Lung (tissue), 12 donors: ENCODE data around the gene LRRC57. TPM values are rescaled to one million over a fixed set of nuclear protein-coding genes. Genes with fewer than 3 reads are reported as not detected.

Experiments used
- ATAC-seq: fragments of 200-7000 bp; cut with Tn5 transposase; one replicate; pipeline ENCODE4 v1.9.1; 2020; ENCODE audit warnings: moderate number of reproducible peaks; ENCODE audit not compliant: insufficient read depth, low FRiP score
- DNase-seq, 3 donors: peaks; one replicate each; pipeline ENCODE4 v3.0.0-alpha.2; 2013 to 2017
- H3K27ac ChIP-seq, 2 donors: one replicate each; pipeline ENCODE4 v1.5.1; 2013; ENCODE audit warnings: mild to moderate bottlenecking in 2 of 2, moderate library complexity in 2 of 2, control low read depth in 1 of 2, inconsistent platforms in 1 of 2, low read depth in 1 of 2, low read length in 1 of 2
- H3K27me3 ChIP-seq, 3 donors: one replicate each; pipeline ENCODE4 v1.5.1; 2013; ENCODE audit warnings: low read length in 2 of 3; ENCODE audit not compliant: control insufficient read depth in 3 of 3, insufficient read depth in 3 of 3
- H3K36me3 ChIP-seq, 4 donors: one replicate each; pipeline ENCODE4 v1.5.1; 2013; ENCODE audit warnings: low read length in 4 of 4, mild to moderate bottlenecking in 1 of 4, moderate library complexity in 1 of 4; ENCODE audit not compliant: control insufficient read depth in 4 of 4, insufficient read depth in 4 of 4
- H3K4me1 ChIP-seq, 5 donors: one replicate each; pipeline ENCODE4 v1.5.1; 2013; ENCODE audit warnings: low read length in 5 of 5, mild to moderate bottlenecking in 2 of 5, moderate library complexity in 1 of 5; ENCODE audit not compliant: control insufficient read depth in 5 of 5, insufficient read depth in 5 of 5
- H3K4me3 ChIP-seq: one replicate; pipeline ENCODE4 v1.5.1; 2013; ENCODE audit warnings: mild to moderate bottlenecking, control low read depth, moderate library complexity
- H3K9ac ChIP-seq, 2 donors: one replicate each; pipeline ENCODE4 v1.5.1; 2013; ENCODE audit warnings: low read length in 2 of 2, control low read depth in 1 of 2; ENCODE audit not compliant: insufficient read depth in 1 of 2
- H3K9me3 ChIP-seq, 4 donors: one replicate each; pipeline ENCODE4 v1.5.1; 2013; ENCODE audit warnings: low read length in 3 of 4, mild to moderate bottlenecking in 1 of 4, moderate library complexity in 1 of 4; ENCODE audit not compliant: control insufficient read depth in 4 of 4, insufficient read depth in 3 of 4
- CTCF ChIP-seq: IDR thresholded peaks from 2 replicates; pipeline ENCODE4 v1.5.1; 2012; ENCODE audit warnings: mild to moderate bottlenecking; ENCODE audit errors: control extremely low read depth, extremely low read depth
- WGBS, 2 donors: extraction: QIAGEN DNeasy Blood & Tissue Kit; methylation state at CpG; one replicate each; pipeline ENCODE4 v1.1.7; 2013; 5-methylcytosine and 5-hydroxymethylcytosine counted together
- polyA plus RNA-seq, 2 donors: library from polyadenylated mRNA; stranded (reverse); fragments of 200-250 nt; gene quantifications; one replicate each; pipeline ENCODE4 v1.2.1, GENCODE V29; 2013
- total RNA-seq, 2 donors: library from RNA; depleted of rRNA in 1 of 2; stranded (reverse); fragments of >200 nt in 1 of 2; gene quantifications; one replicate each; pipeline ENCODE4 v1.2.1, GENCODE V29; 2014 to 2021
- donor health status: control.
- donor health status: control.
- donor health status: Bipolar disorder and iron deficiency.
- donor health status: healthy.
- donor health status: DM: yes; HTN: yes; CAD: no.

LRRC57 gene
- total and polyA plus RNA-seq, 4 donors = 6.9 to 31.9 (median 19.1) TPM

- peaks cover 0 to 16% (median 4%) of the 10 kb centered on the region in 5 donors for H3K4me1 ChIP-seq
- H3K27ac ChIP-seq = peak overlapping the region; percentile 21 to 27
- H3K36me3 ChIP-seq = peaks cover 0 to 10% (median 6%) of the 10 kb centered on the region in 4 donors
- H3K4me3 ChIP-seq = no peak overlapping the region
- peak overlapping the region in 1 of 2 donors; percentile 6 for H3K9ac ChIP-seq
- H3K9me3 ChIP-seq = no peaks in the 10 kb centered on the region
- ATAC-seq = peak; percentile 19
- no peak for TF ChIP-seq CTCF
- no peak for DNase-seq
- WGBS, 2 donors = 75 to 79% methylated on average over 4 of the region's 4 CpGs
- H3K27me3 ChIP-seq = no peaks in the 10 kb centered on the region
Measured at GRCh38 chr15:42510258-42511006, 38.2 kb downstream of the LRRC57 start.

- no peaks in the 10 kb centered on the region for H3K9me3 ChIP-seq
- 61 to 69% methylated on average over 9 of the region's 9 CpGs for WGBS, 2 donors
- H3K36me3 ChIP-seq = peaks cover 0 to 5% (median under 1%) of the 10 kb centered on the region in 4 donors
- peaks cover 0 to 16% (median 4%) of the 10 kb centered on the region in 5 donors for H3K4me1 ChIP-seq
- DNase-seq = peak; percentile 12 to 32 (median 31)
- H3K9ac ChIP-seq = peak overlapping the region in 1 of 2 donors; percentile 47
- H3K27ac ChIP-seq = peak overlapping the region in 1 of 2 donors; percentile 14
- no peak for TF ChIP-seq CTCF
- ATAC-seq = no peak
- H3K27me3 ChIP-seq = no peaks in the 10 kb centered on the region
- H3K4me3 ChIP-seq = no peak overlapping the region
Measured at GRCh38 chr15:42508263-42508690, 40.3 kb downstream of the LRRC57 start.

DNA sequence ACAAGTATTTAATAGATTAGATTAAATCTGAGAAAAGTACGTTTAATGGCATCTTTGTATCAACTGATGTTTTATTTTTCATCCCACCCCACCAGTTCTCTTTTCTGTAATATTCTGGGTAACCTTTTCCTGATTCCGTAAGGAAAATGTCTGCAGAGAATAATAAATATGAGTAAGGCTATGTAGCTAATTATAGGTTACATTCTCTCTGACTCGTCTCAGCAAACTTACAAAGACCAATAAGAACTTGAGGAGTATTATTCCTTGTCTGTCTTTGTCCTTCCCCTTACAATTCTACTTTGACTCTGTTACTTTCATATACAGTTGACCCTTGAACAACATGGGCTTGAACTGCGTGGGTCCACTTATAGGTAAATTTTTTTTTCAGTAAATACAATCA lies 41.1 kb downstream of the LRRC57 start:
- no peak for DNase-seq
- Histone ChIP-seq H3K9me3 (no peaks in the 10 kb centered on the region), H3K4me1 (peaks cover 0 to 16% (median 4%) of the 10 kb centered on the region in 5 donors), H3K27me3 (no peaks in the 10 kb centered on the region), H3K4me3 (no peak overlapping the region), H3K9ac (no peak overlapping the region), H3K27ac (no peak overlapping the region), H3K36me3 (peaks cover 0 to 5% (median 0%) of the 10 kb centered on the region in 4 donors)
- TF ChIP-seq CTCF = no peak
- 86 to 95% methylated on average over 4 of the region's 4 CpGs for WGBS, 2 donors
- no peak for ATAC-seq
